Measurements from ENCODE around the gene TMEM9B.
"Not testable (repeated sequence)": the region's sequence is repeated elsewhere in the genome, so short reads cannot be mapped to it uniquely, and the experiment has no call there.

TMEM9B gene

DNA sequence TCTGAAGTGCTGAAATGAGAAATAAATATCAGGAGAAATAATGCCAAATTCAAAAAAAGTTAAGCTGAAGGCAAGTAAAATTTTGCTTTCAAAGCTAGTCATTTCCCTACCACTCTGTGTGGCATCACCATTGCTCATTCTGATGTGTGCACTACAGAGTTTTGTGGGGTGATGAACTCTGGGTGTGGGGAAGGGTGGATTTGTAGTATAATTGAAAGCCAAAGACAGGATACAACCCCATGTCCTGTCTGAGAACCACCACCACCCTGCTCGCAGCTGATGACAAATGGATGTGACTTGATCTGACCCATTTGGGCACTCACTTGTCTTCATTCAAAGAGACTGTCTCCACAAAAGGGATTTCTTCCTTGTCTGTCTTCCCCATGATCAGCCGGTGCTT, 19.3 kb upstream of the TMEM9B start:
- no peak for DNase-seq
- intact Hi-C loops (cut with DNase I), result no loop called here

DNA sequence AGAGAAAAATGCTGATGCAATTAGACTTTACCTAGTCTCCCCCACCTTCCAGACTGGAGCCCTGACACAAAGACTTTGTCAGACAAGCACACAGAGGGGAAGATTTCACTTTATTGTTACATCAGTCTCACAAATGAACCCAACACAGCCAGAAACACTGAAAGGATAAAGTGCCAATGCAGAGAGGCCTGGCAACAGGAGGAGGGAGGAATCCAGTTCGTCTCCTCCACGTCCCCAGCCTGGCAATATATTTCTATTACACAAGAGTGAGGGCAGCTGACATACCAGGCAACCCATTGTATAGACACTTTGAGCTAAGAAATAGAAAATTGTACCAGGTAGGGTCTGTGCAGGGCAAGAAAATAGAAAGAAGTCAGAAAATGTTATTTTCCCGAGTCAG, 16.2 kb upstream of the TMEM9B start:
- intact Hi-C loops (cut with DNase I), result no loop called here
- no peak for DNase-seq

DNA sequence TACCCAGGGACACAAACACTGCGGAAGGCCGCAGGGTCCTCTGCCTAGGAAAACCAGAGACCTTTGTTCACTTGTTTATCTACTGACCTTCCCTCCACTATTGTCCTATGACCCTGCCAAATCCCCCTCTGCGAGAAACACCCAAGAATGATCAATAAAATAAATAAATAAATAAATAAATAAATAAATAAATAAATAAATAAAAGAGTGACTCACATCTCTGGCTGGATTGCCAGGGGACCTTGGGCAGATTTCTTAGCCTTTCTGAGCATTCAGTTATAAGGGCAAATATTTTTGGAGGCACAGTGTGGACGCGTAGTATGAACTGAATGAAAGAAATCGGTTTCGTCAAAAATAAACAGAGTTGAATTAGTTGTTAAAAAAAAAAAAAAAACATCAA, 15.1 kb upstream of the TMEM9B start:
- intact Hi-C loops (cut with DNase I); DNase-seq: not testable (repeated sequence)

DNA sequence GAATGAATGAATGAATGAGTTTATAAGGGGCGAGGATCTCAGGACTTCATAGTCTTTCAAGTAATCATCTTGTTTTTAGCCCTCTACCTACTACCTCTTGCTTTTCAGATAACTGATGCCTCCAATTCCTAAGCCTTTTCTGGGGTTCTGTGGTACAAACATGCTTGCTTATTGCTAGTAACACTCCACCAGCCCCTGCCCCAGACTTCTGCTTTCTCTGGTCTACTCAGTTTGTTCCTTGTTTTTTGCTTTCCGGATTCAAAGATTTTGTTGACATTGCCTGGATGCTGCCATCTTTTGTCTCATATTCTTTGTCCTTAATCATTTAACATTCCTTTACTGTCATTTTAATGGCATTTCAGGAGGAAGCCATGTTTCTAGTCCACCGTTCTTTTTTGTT, 8.9 kb upstream of the TMEM9B start:
- intact Hi-C loops (cut with DNase I), result no loop called here
- DNase-seq, result no peak

DNA sequence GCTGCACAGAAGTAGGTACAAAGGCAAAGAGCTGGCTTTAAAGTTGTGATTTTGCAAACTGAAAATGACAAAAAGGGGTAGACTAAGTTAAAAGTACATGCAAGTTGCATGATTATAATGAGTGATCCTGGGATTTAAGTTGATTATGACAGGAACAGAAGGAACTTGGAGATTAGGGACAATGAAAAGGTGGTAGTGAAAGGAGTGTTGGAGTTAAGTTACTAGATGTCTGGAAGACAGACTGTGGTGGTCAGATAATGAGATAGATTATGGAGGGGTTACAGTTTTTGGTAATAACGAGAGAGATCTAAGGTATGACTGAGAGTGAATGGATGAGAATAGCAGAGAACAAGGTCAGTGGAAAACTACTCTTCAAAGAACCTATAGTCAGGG, 7.7 kb upstream of the TMEM9B start:
- no peak for DNase-seq
- intact Hi-C loops (cut with DNase I), result no loop called here

DNA sequence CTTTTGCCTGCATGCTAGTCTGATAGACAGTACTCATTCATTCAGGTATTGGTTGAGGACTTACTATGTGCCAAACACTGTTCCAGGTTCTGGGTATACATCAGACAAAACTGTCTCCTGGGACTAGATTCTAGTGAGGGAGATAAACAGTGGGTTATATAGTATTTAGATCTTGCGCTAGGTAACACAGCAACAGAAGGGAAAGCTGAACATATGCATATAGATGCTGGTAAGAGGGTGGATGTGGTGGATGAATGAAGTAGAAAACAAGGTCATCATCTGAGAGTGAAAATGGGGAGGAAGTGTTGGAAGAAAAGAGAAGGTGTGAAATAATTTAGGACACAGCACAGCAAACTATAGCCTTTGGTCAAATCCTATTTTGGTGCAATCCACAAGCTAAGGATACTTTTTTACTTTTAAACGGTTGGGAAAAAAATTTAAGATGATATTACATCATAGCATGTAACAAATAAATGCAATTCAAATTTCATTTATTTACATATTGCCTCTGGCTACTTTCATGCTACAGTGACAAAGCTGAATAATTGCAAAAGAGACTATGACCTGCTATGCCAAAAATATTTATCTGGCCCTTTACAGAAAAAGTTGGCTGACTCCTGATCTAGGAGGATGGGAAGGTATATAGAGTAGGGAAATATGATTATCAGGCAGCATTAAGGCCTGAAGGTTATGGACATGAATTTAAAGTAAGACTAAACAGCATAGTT, 7.1 kb upstream of the TMEM9B start:
- intact Hi-C loops (cut with DNase I), result no loop called here
- no peak for DNase-seq

DNA sequence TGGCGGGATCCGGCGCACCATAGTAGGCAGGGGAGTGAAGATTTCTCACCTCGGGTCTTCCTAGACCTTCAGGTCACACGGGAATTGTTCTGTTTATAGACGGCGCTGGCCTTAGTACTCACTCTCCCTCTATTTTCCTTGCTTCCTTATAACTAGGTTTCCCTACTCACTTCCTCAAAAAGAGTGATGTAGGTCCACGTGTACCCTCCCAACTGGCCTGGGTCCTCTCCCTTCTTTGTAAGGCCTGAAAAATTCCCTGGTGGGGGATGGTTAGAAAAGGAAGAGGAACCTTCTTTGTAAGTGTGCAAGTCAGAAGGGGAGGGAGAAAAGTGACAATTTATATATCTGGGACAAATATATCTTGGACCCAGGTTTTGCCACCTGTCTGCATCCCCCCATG, 2.9 kb upstream of the TMEM9B start:
- intact Hi-C loops (cut with DNase I), result no loop called here
- no peak for DNase-seq

DNA sequence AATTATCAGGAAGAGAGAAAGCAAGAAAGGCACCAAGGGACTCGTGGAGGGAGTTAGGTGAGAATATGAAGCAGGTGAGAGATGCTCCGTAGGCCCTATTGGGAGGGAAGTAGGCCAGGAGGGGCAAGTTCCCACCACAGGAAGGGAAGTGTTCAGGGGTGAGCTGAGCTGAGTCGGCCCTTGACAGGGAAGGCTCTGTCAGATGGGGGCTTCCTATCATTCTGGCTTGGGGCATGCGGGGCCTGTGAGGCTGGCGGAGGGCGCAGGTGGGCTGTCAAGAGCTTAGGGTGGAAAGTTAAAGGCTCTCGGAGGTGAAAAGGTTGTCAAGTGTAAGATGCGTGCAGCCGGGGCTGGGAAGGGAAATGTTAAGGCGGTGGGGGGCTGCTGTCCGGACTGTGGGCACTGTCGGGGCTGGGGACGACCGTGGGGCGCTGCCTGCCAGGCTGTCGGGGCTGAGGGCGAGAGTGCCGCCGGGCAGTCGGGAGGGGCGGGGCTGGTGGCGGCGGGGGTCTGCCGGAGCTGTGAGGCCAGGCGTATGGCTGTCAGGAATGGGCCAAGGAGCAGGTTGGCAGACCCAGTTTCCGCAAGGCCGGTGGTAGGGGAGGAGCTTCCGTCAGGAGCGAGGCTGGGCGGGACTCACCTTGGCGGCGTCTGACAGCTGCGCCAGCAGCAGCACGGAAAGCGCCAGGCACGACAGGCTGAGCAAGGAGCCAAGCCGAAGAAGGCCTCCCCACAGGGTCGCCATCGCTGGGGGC, 496 bp downstream of the TMEM9B start:
- intact Hi-C loops (cut with DNase I), result no loop called here
- DNase-seq, result peak in 34 of 42 donors; percentile 64 to 93 (median 80)

DNA sequence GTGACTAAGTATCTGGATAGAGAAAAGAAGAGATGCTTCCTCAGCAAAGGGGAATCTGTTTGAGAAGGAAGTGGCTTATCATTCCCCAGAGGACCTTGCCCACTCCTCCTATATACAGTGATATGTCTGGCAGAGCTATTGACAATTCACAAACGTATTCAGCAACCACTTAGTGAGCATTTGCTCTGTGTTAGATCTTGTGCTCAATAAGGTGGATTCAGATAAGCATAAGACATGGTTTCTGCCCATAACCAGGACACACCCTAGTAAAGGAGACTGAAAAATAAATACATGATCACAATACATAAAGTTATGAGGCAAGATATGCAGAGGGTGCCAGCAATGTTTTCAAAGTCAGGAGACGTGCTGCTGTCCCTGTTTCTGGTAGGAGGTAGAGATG, 1.4 kb downstream of the TMEM9B start:
- no peak for DNase-seq
- intact Hi-C loops (cut with DNase I), result no loop called here

DNA sequence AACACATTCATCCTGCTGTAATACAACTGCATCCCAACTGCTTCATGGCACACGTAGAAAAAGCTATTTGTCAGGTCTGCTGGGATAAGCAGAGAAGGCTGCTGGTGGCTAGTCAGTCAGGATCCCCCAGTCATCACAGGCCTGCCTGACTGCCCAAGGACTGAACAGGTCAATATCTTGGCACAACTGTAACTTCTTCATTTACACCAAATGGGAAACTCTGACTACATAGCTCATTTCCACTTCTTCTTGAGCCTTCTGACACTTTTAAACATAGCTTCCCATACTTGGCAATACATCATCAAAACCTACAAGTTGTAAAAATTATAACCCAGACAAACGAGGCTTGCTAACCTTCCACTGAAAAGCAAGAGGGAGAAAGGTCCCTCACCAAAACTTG, 2.8 kb downstream of the TMEM9B start:
- intact Hi-C loops (cut with DNase I), result no loop called here
- no peak for DNase-seq

DNA sequence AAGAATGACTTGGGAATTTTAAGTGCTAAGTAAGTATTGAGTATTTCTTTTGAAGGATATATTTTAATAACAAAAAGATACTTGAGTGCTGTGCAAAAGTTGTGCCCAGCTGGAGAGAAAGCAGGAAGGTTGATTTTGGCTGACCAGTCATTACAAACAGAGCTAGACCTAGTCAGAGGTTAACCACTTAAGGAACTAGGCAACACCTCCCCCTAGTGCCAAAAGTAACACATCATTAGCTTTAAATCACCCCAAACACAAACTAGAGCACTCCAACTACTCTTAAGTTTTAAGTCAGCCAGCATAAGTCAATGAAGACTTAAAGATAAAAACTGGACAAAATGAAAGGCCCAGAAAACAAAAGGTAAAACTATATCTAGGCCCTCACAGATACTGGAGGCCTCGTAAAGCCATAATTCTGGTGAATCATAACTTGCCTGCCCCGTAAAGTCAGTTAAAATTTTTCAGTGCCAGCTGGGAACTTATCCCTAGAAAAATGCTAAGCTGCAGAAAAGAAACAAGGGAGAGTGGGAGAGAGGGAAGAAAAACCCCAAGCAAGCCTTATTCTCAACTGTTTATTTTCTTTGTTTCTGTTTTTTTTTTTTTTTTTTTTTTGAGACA, 4.6 kb downstream of the TMEM9B start:
- intact Hi-C loops (cut with DNase I), result no loop called here
- peak in 8 of 42 donors; percentile 10 to 45 (median 20) for DNase-seq

DNA sequence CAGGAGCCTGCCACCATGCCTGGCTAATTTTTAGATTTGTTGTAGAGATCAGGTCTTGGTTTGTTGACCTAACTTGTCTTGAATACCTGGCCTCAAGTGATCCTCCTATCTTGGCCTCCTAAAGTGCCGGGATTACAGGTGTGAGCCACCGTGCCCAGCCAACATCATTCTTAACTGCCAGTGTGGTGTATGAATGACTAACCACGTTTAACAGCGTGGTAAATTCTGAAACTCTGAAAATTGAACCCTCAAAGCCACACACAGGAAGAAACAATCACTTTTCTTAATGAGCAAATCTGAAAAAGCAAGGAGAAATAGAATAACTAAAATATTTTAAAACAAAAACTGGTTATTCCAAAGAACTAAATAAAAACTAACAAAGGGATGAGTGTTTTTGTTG, 7.4 kb downstream of the TMEM9B start:
- DNase-seq, result no peak
- intact Hi-C loops (cut with DNase I), result no loop called here

DNA sequence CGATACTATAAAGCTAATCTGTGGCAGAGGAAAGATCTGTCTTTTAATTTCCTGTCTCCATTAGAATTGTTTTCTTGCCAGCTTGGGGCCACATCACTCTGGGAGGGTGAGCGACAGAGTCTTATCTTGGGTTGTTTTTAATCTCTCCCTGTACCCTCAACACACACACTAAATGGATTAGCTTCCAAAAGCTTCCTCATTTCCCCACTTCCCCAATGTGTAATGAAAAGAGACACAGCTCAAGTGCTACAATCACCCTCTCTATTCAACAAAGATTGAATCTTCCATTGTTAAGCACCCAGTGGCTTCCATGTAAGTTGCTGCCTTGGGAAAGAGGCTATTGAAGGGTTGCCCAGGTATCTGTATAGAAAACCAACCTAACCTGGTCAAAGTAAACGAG, 15.4 kb downstream of the TMEM9B start:
- no peak for DNase-seq
- intact Hi-C loops (cut with DNase I), result no loop called here

DNA sequence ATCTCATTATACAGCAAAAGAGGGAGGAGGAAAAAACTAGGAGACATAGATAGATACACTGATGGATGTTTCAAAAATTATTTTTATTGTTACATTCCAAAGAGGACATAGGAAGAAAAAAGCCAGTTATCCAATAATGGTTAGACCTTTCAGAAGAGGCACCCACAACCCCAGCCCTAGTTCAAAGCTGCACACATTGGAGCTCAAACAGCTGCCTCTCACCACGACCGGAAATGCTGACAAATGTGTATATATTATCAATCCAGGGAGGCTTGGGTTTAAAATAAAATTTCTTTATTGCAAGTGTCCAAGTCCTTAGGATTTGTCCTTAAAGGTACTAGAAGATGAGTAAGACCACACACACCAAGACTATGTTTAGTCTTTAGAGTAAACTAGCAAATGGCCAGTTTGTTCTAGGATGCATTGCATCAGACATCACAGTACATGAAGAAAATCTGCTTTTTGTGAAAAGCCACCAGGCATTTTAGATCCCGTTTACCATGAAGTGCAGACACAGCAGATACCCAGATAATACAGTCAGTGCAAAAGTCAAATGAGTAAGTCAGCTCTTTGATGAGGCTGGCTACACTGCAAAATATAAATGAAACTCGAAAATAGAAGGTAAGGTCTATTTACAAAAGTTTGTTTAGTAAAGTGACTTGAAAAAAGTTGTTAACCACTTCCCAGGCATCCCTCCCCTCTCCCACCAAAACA, 16.9 kb downstream of the TMEM9B start:
- DNase-seq, result peak in 1 of 42 donors; percentile 26

DNA sequence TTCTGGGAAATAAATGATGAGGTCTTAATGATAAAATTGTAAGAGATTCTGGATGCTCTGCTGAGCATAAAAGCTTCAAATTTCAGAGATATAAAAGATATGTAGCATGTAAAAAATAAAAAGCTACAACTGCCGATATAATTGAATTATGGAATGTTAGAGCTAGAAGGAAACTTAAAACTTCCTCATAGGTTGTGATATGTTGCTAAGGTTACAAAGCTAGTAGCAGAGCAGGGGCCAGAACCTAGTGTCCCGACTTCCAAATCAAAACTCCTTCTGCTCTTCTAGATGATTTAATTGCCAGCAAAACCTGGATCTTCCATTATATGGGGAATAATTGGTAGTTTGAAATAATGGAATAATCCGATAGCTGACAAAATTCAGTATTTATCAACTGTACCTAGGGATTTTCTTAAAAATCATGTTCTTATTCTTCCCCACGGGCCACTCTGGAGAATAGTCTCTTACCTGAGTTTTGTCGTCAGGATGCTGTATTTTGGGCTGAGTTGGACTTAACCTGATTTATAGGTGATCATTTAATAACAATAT, 21.6 kb downstream of the TMEM9B start, which contains the start of gene ASCL3:
Gene ASCL3, minus strand, starts transcription at position 499 of the 549 bp plus-strand sequence. CDS start 4,855 bp downstream, outside the sequence.
- intact Hi-C loops (cut with DNase I), result no loop called here
- DNase-seq, result no peak

More for the DNA sequence above, 16.9 kb downstream of the TMEM9B start:
- intact Hi-C loops (cut with DNase I), result no loop called here

DNA sequence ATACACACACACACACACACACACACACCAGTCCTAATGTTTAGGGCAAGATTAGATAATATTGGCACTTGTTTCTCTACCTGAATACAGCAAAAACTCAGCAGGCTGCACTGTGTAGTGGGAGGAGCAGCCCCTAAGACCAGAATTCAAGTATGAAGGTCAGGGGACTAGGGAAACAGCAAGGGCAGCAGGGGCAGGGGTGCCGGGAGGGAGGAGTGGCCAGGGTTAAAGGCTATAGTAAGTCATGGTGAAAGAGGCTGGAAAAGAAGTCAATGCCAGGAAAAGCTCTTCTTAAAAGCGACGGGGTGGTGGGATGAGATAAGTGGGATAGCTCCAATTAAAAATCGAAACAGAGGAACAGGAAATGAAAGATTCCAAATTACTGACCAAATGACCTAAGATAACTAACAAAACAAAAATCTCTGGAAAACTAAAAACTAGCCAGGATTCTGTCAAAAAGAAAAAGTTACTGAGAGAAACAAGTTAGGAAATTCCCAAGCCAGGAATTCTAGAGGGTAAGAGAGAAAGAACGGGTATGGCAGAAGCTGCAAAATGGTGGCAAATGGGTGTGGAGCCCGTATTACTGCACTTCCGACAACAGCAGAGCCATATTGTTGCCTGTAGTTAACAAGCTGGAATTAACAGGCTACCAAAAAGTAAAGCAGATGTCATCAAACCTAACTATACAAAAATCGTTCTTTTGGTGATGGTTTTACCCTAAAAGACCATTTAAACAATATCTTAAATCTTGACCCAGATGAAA, 22.7 kb downstream of the TMEM9B start:
- DNase-seq, result no peak
- intact Hi-C loops (cut with DNase I), result no loop called here

DNA sequence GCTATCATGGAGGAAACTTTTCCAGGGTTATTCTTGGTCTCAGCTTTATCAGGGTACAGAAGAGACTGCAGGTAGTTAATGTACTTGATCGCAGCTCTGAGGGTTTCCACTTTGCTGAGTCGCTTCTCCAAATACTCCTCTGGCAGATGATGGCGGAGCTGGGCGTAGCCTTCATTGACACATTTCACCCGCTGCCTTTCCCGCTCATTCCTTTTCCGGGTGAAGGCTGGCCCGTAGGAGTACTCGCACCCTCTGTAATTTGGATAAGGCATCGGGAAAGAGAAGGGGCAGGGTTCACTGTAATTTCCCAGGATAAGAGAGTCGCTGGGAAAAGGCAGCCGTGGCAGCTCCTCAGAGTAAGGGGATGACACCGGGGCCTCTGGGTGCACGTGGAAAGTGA, 26.6 kb downstream of the TMEM9B start:
- intact Hi-C loops (cut with DNase I), result no loop called here
- DNase-seq, result no peak

DNA sequence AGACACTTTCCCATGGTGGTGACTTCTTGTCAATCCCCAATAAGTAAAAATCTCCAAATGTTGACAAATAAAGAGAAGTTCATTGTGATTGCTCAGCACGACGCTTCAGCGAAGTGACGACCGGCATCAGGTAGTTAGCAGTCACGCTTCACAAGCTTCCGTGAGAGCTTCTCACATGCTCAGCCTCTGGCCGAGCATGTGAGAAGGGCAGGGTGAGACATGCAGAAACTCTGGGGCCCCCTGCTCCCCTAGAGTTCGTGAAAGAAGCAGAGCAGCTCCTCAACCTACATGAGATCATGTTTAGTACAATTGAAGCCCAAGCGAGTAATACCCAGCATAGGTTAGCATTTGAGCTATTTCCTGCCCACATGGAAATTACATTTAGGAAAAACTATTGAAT, 27.1 kb downstream of the TMEM9B start:
- DNase-seq, result no peak
- intact Hi-C loops (cut with DNase I), result no loop called here

DNA sequence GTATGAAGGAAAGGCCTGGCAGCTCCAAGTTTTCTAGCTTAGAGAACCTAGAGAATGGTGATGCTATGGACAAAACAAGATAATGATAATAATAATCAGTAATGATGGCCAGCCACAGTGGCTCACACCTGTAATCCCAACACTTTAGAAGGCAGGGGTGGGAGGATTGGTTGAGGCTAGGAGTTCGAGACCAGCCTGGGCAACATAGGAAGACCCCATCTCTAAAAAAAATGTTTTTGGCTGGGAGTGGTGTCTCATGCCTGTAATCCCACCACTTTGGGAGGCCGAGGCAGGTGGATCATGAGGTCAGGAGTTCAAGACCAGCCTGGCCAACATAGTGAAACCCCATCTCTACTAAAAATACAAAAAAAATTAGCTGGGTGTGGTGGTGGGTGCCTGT, 28.5 kb downstream of the TMEM9B start:
- DNase-seq; intact Hi-C loops (cut with DNase I): not testable (repeated sequence)

Data from head of caudate nucleus (tissue), 42 donors.